HG02938 (cell line): Measurements from ENCODE around the gene BMPR2.
"Not testable (repeated sequence)": the region's sequence is repeated elsewhere in the genome, so short reads cannot be mapped to it uniquely, and the experiment has no call there.

ENCODE experiments used
- ATAC-seq: cut with Tn5 transposase; IDR thresholded peaks from one replicate; pipeline ENCODE4 v1.9.1; 2021; ENCODE audit warnings: mild to moderate bottlenecking, moderate library complexity; ENCODE audit not compliant: unreplicated experiment

The BMPR2 gene

GRCh38 chr2:202514732-202515131 lies 138.6 kb downstream of the BMPR2 start:
- ATAC-seq = no peak

GRCh38 chr2:202519453-202519852 lies 143.3 kb downstream of the BMPR2 start:
- ATAC-seq = no peak

GRCh38 chr2:202521470-202521869 lies 145.3 kb downstream of the BMPR2 start:
- no peak for ATAC-seq

- ATAC-seq = no peak
These were observed 153.3 kb downstream of the BMPR2 start for GRCh38 chr2:202529389-202529788.

- ATAC-seq = no peak
These were observed 153.9 kb downstream of the BMPR2 start for GRCh38 chr2:202530038-202530437.

GRCh38 chr2:202535290-202535689 lies 159.2 kb downstream of the BMPR2 start:
- ATAC-seq = not testable (repeated sequence)

- ATAC-seq = no peak
These were observed 165.0 kb downstream of the BMPR2 start for GRCh38 chr2:202541137-202541536.

- ATAC-seq = no peak
These were observed 166.0 kb downstream of the BMPR2 start for GRCh38 chr2:202542142-202542541.

- ATAC-seq = no peak
These were observed 169.4 kb downstream of the BMPR2 start for GRCh38 chr2:202545523-202545922.

- ATAC-seq = no peak
These were observed 169.8 kb downstream of the BMPR2 start for GRCh38 chr2:202545931-202546330.

GRCh38 chr2:202546499-202547141 lies 170.5 kb downstream of the BMPR2 start:
- ATAC-seq = not testable (repeated sequence)

GRCh38 chr2:202548240-202548639 lies 172.1 kb downstream of the BMPR2 start:
- no peak for ATAC-seq

- ATAC-seq = not testable (repeated sequence)
These were observed 174.9 kb downstream of the BMPR2 start for GRCh38 chr2:202551000-202551399.

GRCh38 chr2:202555356-202555755 lies 179.2 kb downstream of the BMPR2 start:
- ATAC-seq = no peak

- no peak for ATAC-seq
These were observed 184.1 kb downstream of the BMPR2 start for GRCh38 chr2:202560200-202560599.

- ATAC-seq = no peak
These were observed 188.1 kb downstream of the BMPR2 start for GRCh38 chr2:202564226-202564625.

GRCh38 chr2:202566286-202566685 lies 190.2 kb downstream of the BMPR2 start:
- no peak for ATAC-seq

- no peak for ATAC-seq
These were observed 198.4 kb downstream of the BMPR2 start for GRCh38 chr2:202574541-202574940.

- ATAC-seq = not testable (repeated sequence)
These were observed 199.1 kb downstream of the BMPR2 start for GRCh38 chr2:202575194-202575593.

- ATAC-seq = no peak
These were observed 201.4 kb downstream of the BMPR2 start for GRCh38 chr2:202577250-202578183.

GRCh38 chr2:202582846-202583245 lies 206.7 kb downstream of the BMPR2 start:
- not testable (repeated sequence) for ATAC-seq

GRCh38 chr2:202583709-202584219 lies 207.6 kb downstream of the BMPR2 start:
- ATAC-seq = no peak
